AML-193 (cell line): ENCODE measurements around the gene HYI.
"Not testable (repeated sequence)": the region's sequence is repeated elsewhere in the genome, so short reads cannot be mapped to it uniquely, and the experiment has no call there.

Experiments used
- DNase-seq, 2 experiments: peaks; one replicate each; lab custom pipeline; 2025; lab: John Stamatoyannopoulos, UW

The HYI gene, protein sequence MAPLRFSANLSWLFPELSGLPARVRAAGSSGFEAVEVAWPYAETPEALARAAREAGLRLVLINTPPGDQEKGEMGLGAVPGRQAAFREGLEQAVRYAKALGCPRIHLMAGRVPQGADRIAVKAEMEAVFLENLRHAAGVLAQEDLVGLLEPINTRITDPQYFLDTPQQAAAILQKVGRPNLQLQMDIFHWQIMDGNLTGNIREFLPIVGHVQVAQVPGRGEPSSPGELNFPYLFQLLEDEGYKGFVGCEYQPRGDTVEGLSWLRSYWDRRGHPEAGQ

DNA sequence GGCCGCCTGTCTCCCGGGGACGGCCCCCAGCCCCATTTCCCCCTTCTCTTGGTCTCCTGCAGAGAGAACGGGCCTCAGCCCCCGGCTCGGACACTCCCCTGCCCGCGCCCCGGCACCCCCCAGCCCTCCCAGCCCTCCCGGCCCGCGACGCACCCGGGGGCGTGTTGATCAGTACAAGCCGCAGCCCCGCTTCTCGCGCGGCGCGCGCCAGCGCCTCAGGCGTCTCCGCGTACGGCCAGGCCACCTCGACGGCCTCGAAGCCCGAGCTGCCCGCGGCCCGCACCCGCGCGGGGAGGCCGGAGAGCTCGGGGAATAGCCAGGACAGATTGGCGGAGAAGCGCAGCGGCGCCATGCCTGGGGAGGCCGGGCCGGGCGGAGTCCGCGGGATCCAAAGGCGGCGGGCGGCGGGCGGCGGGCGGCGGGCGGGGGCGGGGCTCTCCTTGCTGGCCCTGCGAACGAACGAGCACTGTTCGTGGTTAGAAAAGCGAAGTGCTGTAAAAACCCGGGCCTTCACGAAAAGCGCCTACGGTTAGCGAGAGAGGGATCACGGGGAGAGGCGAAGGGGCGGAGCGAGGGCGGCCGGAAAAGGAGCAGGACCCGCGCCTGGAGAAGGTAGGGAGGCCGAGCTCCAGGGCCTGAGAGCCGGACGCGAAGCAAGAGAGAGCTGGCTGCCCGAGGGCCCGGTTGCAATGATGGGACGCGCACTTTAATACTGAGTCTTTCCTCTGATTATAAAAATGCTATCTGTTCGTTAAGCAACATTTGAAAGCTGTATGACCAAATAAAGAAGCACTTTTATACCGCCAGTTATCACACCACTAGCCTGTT, at the start of gene HYI:
Gene HYI (minus strand): TSS at position 490 of the 828 bp plus-strand sequence. CDS start 138 bp downstream, at position 352.
- DNase-seq: peak; percentile 71 to 81

GRCh38 chr1:43501806-43502205, 48.1 kb upstream of the HYI start:
- not testable (repeated sequence) for DNase-seq

DNA sequence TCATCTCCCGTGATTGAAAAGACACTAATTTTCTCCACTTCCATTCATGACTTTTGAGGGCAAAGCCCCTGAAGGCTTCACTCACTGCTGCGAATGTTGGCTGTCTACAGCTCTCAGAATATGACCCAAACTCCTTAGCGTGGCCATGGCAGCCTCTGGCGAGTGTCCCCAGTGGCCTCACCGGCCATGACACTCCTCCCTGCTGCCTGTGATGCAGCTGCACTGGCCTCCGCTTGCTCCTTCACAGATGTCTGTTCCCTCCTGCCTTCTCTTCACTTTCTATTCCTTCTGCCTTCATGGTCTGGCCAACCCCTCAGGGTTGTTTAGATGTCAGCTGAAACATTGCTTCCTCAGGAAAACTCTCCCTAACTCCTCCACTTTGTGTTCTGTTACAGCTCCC, 46.2 kb upstream of the HYI start:
- no peak for DNase-seq

- no peak for DNase-seq
Observed at GRCh38 chr1:43495204-43495603, 41.5 kb upstream of the HYI start.

- no peak for DNase-seq
Observed at GRCh38 chr1:43493661-43494450, 40.1 kb upstream of the HYI start.

DNA sequence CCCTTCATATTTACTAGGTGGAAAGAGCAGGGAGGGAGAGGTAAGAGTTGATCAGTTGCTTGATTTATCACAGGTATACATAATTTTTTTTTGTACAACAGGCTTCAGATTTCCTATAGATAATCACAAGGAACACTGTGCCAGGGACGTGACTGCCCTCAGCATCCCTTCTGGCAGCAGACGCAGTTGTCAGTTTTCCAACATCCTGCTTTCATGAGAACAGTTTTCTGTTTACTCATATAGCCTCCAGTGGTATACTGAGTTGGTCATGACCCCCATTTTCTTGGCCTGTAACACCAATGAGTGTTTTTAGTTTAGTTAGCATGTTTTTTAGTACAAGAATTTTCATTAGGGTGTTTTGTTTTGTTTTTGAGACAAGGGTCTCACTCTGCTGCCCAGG, 39.1 kb upstream of the HYI start:
- DNase-seq: no peak

DNA sequence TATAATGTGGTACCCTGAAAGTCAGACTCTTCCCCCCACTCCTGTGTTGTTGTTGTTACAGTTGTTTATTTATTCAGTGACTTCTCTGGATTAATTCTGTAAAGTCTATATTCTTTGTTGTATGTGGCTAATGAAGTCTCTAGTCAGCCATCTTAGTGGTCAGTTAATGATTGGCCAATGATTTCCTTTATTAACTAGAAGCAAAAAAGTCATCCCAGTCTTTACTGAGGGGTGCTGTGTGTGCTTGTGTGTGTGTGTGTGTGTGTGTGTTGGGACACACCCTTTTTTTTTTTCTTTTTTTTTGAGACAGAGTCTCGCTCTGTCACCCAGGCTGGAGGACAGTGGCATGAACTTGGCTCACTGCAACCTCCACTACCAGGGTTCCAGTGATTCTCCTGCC, 37.3 kb upstream of the HYI start:
- DNase-seq: no peak

DNA sequence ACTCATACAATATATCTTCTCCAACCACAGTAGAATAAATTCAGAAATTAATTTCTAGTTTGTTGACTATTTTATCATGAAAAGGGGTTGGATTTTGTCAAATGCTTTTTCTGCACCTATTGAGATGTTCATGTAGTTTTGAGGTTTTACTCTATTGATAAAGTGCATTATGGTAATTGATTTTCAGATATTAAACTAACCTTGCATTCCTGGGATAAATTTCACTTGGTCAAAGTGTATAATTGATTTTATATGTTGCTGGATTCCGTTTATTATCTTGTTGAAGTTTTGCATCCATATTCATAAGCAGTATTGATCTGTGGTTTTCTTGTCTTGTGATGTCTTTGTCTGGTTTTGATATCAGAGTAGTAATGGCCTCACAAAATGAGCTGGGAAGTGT, 34.4 kb upstream of the HYI start:
- DNase-seq: no peak

- no peak for DNase-seq
Observed at GRCh38 chr1:43484367-43484766, 30.6 kb upstream of the HYI start.

DNA sequence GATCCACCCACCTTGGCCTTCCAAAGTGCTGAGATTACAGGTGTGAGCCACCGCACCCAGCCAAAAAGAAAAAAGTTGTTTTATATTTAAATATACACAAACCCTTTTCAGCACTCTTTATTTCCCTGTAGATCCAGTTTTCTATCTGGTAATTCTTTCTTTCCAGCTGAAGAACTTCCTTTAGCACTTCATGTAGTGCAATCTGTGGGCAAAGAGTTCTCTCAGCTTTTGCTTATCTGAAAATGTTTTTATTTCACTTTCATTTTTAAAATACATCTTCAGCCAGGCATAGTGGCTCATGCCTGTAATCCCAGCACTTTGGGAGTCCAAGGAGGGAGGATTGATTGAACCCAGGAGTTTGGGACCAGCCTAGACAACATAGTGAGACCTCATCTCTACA, 28.5 kb upstream of the HYI start:
- no peak for DNase-seq

DNA sequence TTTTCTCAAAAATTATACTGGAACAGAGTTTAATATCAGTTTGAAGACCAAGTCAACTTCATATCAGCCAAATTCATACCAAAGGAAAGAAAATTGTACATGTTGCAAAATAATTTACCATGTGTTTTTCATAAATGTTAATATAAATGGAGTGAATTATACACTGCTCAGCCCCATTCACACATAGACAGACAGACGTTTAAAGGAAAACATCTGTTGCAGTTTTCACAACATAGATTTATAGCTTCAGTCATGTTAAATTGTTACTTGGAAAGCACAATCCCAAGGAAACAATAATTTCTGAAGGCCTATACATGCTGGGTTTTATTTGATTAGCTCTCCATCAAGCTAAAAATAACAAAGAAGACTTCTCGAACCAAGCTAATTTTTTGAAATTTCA, 27.8 kb upstream of the HYI start:
- no peak for DNase-seq

- DNase-seq: no peak
Observed at GRCh38 chr1:43479414-43479813, 25.7 kb upstream of the HYI start.

DNA sequence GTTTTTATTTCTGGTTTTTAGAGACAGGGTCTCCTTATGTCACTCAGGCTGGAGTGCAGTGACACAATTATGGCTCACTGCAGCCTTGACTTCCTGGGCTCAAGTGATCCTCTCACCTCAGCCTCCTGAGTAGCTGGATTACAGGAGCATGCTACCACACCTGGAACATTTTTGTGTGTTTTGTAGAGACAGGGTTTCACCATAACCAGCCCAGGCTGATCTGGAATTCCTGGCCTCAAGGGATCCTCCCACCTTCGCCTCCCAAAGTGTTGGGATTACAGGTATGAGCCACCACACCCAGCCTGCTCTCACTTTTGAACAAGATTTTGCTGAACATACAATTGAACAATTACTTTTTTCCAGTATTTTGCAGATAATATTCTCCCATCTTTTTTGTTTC, 24.0 kb upstream of the HYI start:
- DNase-seq: no peak

DNA sequence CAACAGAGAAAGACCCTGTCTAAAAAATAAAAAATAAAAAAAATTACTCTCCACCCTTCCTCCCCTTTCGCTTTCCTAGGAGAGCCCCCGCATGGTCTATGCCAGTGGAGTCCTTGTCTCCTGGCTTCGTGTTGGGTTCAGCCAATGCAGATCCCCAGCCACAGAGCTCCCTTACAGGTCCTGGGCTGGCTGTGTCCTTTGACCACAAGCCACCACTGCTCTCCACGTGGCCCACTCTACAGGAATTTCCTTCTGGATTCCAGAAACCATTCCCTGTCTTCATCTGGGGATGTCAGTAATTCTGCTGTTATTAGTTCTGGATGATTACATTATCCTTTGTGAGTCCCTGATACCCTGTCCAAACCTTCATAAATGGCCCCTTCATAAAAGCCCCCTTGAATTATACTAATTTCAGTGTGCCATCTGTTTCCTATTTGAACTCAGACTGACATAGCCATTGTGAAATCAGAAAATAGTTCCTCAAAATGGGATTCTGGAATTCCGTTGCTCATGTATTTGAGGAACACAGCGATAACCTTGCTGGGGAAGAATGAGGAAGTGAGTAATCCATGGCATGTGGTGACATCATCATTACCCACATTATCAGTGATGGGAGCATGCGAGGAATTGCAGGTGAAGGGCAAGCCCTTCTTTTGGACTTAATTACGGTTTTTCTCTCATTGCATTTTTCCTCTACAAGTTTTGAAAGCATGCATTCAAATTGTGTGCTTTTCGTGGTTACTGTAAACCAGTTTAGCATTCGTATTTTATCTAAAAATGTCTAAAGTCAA, 22.1 kb upstream of the HYI start:
- DNase-seq: not testable (repeated sequence)

GRCh38 chr1:43473463-43473862, 19.7 kb upstream of the HYI start:
- DNase-seq: no peak

DNA sequence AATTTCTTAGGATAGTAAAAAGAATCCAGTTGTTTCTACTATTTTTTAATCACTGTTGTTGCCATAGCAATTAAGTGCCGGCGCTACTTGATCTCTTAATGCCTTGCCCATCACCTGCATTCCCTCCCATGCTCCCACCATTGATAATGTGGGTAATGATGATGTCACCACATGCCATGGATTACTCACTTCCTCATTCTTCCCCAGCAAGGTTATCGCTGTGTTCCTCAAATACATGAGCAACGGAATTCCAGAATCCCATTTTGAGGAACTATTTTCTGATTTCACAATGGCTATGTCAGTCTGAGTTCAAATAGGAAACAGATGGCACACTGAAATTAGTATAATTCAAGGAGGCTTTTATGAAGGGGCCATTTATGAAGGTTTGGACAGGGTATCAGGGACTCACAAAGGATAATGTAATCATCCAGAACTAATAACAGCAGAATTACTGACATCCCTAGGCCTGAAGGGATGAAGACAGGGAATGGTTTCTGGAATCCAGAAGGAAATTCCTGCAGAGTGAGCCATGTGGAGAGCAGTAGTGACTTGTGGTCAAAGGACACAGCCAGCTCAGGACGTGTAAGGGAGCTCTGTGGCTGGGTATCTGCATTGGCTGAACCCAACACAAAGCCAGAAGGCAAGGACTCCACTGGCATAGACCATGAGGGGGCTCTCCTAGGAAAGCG, 18.9 kb upstream of the HYI start:
- DNase-seq: not testable (repeated sequence)

DNA sequence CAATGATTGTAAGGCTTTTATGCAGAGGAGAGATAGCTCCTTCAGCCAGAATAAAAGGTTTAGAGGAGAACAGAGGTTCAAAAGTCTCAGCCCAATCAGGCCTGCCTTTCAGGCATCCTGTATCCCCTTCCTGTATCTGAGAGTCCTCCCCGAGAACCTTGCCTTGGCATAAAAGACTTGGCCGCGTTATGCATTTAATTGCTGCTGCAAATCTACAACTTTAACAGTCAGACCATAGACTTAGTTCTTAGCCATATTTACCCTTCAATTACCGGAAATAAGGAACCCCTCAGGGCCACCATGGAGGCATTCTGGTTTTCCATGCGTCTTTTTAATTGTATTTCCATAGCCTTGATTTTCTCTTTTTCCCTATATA, 18.3 kb upstream of the HYI start:
- DNase-seq: no peak

GRCh38 chr1:43469932-43470331, 16.2 kb upstream of the HYI start:
- DNase-seq: no peak

GRCh38 chr1:43468414-43468813, 14.7 kb upstream of the HYI start:
- no peak for DNase-seq

- DNase-seq: no peak
Observed at GRCh38 chr1:43466403-43466802, 12.7 kb upstream of the HYI start.

- no peak for DNase-seq
Observed at GRCh38 chr1:43465505-43466067, 11.9 kb upstream of the HYI start.
